Measurements from ENCODE around the gene SULT1E1.

DNA sequence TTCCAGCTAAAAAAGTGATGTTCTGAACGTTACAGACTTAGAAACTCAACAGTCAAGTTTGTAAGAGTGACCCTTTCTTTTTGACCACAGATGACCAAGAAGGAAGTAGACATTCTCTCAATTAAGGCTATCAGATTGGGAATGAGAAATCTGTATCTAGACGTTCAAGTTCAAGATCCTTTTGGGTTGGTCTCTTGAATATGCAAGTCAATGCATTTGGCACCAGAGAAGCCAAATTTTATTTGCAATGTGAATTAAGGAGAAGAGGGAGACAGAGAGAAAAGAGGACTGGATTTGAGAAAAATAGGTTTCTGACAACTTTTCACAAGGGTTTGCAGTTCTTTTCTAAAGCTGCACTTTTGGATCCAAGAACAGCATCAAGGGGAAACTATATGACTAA lies 17.5 kb upstream of the SULT1E1 start:
- TF ChIP-seq CTCF (IDR thresholded peaks at IDR 0.05) (no peak), POLR2A (IDR thresholded peaks at IDR 0.05) (no peak)
